DOHH2 (cell line): ENCODE data around the gene KRT82.

Source experiments
- EZH2phosphoT487 ChIP-seq: fragments of 200-600 bp; sonication (generic); IDR thresholded peaks from 2 replicates; pipeline ENCODE4 v1.6.1; 2017; ENCODE audit warnings: borderline replicate concordance, mild to moderate bottlenecking, antibody characterized with exemption, low read length, moderate library complexity, mixed read lengths
- TF ChIP-seq, protein P1 (sequence below): fragments of 200-600 bp; sonication (generic); IDR thresholded peaks from one replicate; pipeline ENCODE4 v1.5.1; 2014; ENCODE audit warnings: antibody characterized with exemption, mild to moderate bottlenecking, low read depth, low read length; ENCODE audit not compliant: poor library complexity, severe bottlenecking

DNA sequence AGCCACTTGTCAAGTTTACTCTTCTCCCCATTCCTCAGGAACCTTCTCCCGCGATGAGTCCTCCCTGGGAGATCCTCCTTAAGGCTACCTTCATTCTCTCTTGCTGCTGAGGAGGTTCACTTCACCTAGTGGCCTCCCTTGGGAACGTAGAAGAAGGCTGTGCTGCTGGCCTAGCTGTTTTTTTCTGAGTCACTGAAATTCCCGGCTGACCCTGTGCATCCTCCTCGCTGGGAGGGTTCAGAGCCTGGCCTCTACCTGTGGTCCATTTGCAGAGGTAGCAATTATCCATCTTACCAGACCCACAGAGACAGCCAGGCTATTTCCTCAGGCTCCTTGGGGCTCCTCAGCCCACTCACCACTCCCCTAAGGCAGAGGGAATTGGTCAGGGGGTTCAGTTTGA, 4.6 kb downstream of the KRT82 start:
- TF ChIP-seq, protein P1, sequence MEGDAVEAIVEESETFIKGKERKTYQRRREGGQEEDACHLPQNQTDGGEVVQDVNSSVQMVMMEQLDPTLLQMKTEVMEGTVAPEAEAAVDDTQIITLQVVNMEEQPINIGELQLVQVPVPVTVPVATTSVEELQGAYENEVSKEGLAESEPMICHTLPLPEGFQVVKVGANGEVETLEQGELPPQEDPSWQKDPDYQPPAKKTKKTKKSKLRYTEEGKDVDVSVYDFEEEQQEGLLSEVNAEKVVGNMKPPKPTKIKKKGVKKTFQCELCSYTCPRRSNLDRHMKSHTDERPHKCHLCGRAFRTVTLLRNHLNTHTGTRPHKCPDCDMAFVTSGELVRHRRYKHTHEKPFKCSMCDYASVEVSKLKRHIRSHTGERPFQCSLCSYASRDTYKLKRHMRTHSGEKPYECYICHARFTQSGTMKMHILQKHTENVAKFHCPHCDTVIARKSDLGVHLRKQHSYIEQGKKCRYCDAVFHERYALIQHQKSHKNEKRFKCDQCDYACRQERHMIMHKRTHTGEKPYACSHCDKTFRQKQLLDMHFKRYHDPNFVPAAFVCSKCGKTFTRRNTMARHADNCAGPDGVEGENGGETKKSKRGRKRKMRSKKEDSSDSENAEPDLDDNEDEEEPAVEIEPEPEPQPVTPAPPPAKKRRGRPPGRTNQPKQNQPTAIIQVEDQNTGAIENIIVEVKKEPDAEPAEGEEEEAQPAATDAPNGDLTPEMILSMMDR, result no peak
- TF ChIP-seq EZH2phosphoT487, result no peak
